ENCODE results near the gene UBAP2L. TPM values are rescaled to one million over a fixed set of nuclear protein-coding genes. Genes with fewer than 3 reads are reported as not detected.

UBAP2L gene
- total RNA-seq, 4 donors from 2014 or later, result 43.5 to 68.2 (median 55.7) TPM

- no peak overlapping the region for H3K4me3 ChIP-seq
- peaks cover 0 to 7% (median 0%) of the 10 kb centered on the region in 4 donors for H3K4me1 ChIP-seq
- WGBS, 2 donors, result 47 to 49% methylated on average over 2 of the region's 2 CpGs
- H3K27ac ChIP-seq, result no peak overlapping the region
- TF ChIP-seq POLR2A (IDR thresholded peaks at IDR 0.05), result no peak
- TF ChIP-seq CTCF (IDR thresholded peaks at IDR 0.05), result no peak
- TF ChIP-seq EP300 (IDR thresholded peaks at IDR 0.05), result no peak
- no peaks in the 10 kb centered on the region for H3K36me3 ChIP-seq
- H3K9me3 ChIP-seq, result no peaks in the 10 kb centered on the region
- no peaks in the 10 kb centered on the region for H3K27me3 ChIP-seq
- no peak for DNase-seq (ENCODE audit: low spot score in 2 of 2)
Measured at GRCh38 chr1:154186852-154187501, 33.8 kb upstream of the UBAP2L start.

- TF ChIP-seq POLR2A (IDR thresholded peaks at IDR 0.05), result no peak
- no peak for TF ChIP-seq CTCF (IDR thresholded peaks at IDR 0.05)
- no peak for TF ChIP-seq EP300 (IDR thresholded peaks at IDR 0.05)
- Histone ChIP-seq H3K27ac (no peak overlapping the region), H3K36me3 (no peaks in the 10 kb centered on the region), H3K9me3 (no peaks in the 10 kb centered on the region), H3K27me3 (no peaks in the 10 kb centered on the region), H3K4me1 (peaks cover 0 to 8% (median 0%) of the 10 kb centered on the region in 4 donors), H3K4me3 (no peak overlapping the region)
- 4 to 32% methylated on average over 1 of the region's 1 CpG for WGBS, 2 donors
- no peak for DNase-seq (ENCODE audit: low spot score in 2 of 2)
Measured at GRCh38 chr1:154190550-154190949, 30.2 kb upstream of the UBAP2L start.

- Histone ChIP-seq H3K27me3 (no peaks in the 10 kb centered on the region), H3K27ac (no peak within 1 kb of the TSS), H3K36me3 (no peaks in the 10 kb centered on the region), H3K4me3 (no peak within 1 kb of the TSS), H3K4me1 (peaks cover 0 to 8% (median 0%) of the 10 kb centered on the region in 4 donors), H3K9me3 (no peaks in the 10 kb centered on the region)
- 0 to 6% methylated on average over 1 of the region's 1 CpG for WGBS, 2 donors
- no peak for DNase-seq (ENCODE audit: low spot score in 2 of 2)
- TF ChIP-seq EP300 (IDR thresholded peaks at IDR 0.05) (no peak), CTCF (IDR thresholded peaks at IDR 0.05) (no peak), POLR2A (IDR thresholded peaks at IDR 0.05) (no peak)
Measured at GRCh38 chr1:154191990-154192461, 28.7 kb upstream of the UBAP2L start, which contains the start of gene TPM3. TSS of gene TPM3 (minus strand) at chr1:154192100. CDS start at chr1:154192018, 82 bp downstream.

- Histone ChIP-seq H3K4me3 (no peak overlapping the region), H3K27me3 (no peaks in the 10 kb centered on the region), H3K9me3 (no peaks in the 10 kb centered on the region), H3K27ac (no peak overlapping the region), H3K36me3 (no peaks in the 10 kb centered on the region), H3K4me1 (peaks cover 0 to 8% (median 0%) of the 10 kb centered on the region in 4 donors)
- WGBS, 2 donors, result 24 to 32% methylated on average over 3 of the region's 3 CpGs
- no peak for TF ChIP-seq POLR2A (IDR thresholded peaks at IDR 0.05)
- no peak for TF ChIP-seq CTCF (IDR thresholded peaks at IDR 0.05)
- no peak for TF ChIP-seq EP300 (IDR thresholded peaks at IDR 0.05)
- no peak for DNase-seq (ENCODE audit: low spot score in 2 of 2)
Measured at GRCh38 chr1:154192476-154192875, 28.3 kb upstream of the UBAP2L start.

GRCh38 chr1:154193821-154194220 lies 26.9 kb upstream of the UBAP2L start:
- Histone ChIP-seq H3K9me3 (no peaks in the 10 kb centered on the region), H3K27me3 (no peaks in the 10 kb centered on the region), H3K36me3 (no peaks in the 10 kb centered on the region), H3K4me1 (peaks cover 0 to 8% (median 0%) of the 10 kb centered on the region in 4 donors), H3K4me3 (no peak overlapping the region), H3K27ac (no peak overlapping the region)
- TF ChIP-seq POLR2A (IDR thresholded peaks at IDR 0.05) (no peak), CTCF (IDR thresholded peaks at IDR 0.05) (no peak), EP300 (IDR thresholded peaks at IDR 0.05) (no peak)
- 62 to 67% methylated on average over 8 of the region's 8 CpGs for WGBS, 2 donors
- no peak for DNase-seq (ENCODE audit: low spot score in 2 of 2)
